NT2/D1 (cell line): ENCODE results near the gene OR10AD1.
"Not testable (repeated sequence)": the region's sequence is repeated elsewhere in the genome, so short reads cannot be mapped to it uniquely, and the experiment has no call there.

Experiments used
- DNase-seq: peaks from one replicate; pipeline ENCODE4 v3.0.0-alpha.2; 2011; ENCODE audit warnings: low read depth, low spot score
- H3K27me3 ChIP-seq: 2 replicates; pipeline ENCODE4 v1.6.0; 2011; ENCODE audit warnings: mild to moderate bottlenecking; ENCODE audit not compliant: insufficient read length, insufficient read depth
- H3K36me3 ChIP-seq: 2 replicates; pipeline ENCODE4 v1.6.1; 2011; ENCODE audit warnings: mild to moderate bottlenecking, low read length, mixed read lengths; ENCODE audit not compliant: insufficient read depth, insufficient read length
- H3K4me1 ChIP-seq: 2 replicates; pipeline ENCODE4 v1.5.1; 2011; ENCODE audit not compliant: insufficient read depth, insufficient read length
- H3K4me3 ChIP-seq: 2 replicates; pipeline ENCODE4 v1.5.1; 2011; ENCODE audit warnings: low read depth; ENCODE audit not compliant: insufficient read length
- H3K9ac ChIP-seq: 2 replicates; pipeline ENCODE4 v1.6.0; 2011; ENCODE audit warnings: low read depth; ENCODE audit not compliant: insufficient read length
- H3K9me3 ChIP-seq: 2 replicates; pipeline ENCODE4 v1.5.1; 2011; ENCODE audit warnings: mild to moderate bottlenecking, low read length; ENCODE audit not compliant: insufficient read depth
- SUZ12 ChIP-seq: IDR thresholded peaks from 2 replicates; pipeline ENCODE4 v1.6.1; 2011; ENCODE audit not compliant: insufficient read length, insufficient read depth; ENCODE audit errors: extremely low read depth
- YY1 ChIP-seq: IDR thresholded peaks from 2 replicates; pipeline ENCODE4 v1.6.1; 2011; ENCODE audit not compliant: insufficient read length, insufficient read depth
- ZNF274 ChIP-seq: IDR thresholded peaks from 2 replicates; pipeline ENCODE4 v1.6.1; 2011; ENCODE audit warnings: mild to moderate bottlenecking, low read depth, low read length

Gene OR10AD1

GRCh38 chr12:48203192-48203591 lies at the start of gene OR10AD1:
TSS of gene OR10AD1 (minus strand) at chr12:48203292. CDS start at chr12:48203292, 0 bp downstream.
- peaks cover 38% of the 10 kb centered on the region for H3K27me3 ChIP-seq
- H3K9me3 ChIP-seq = no peaks in the 10 kb centered on the region
- H3K4me1 ChIP-seq = no peaks in the 10 kb centered on the region
- H3K9ac ChIP-seq = no peak within 1 kb of the TSS
- no peak for DNase-seq
- TF ChIP-seq ZNF274 = no peak
- TF ChIP-seq SUZ12 = no peak
- TF ChIP-seq YY1 = no peak
- H3K4me3 ChIP-seq = no peak within 1 kb of the TSS
- peaks cover 4% of the 10 kb centered on the region for H3K36me3 ChIP-seq

GRCh38 chr12:48247181-48247966 lies 44.3 kb upstream of the OR10AD1 start:
- no peak overlapping the region for H3K4me3 ChIP-seq
- no peaks in the 10 kb centered on the region for H3K36me3 ChIP-seq
- no peak overlapping the region for H3K9ac ChIP-seq
- no peaks in the 10 kb centered on the region for H3K27me3 ChIP-seq
- no peaks in the 10 kb centered on the region for H3K4me1 ChIP-seq
- TF ChIP-seq ZNF274 (no peak), SUZ12 (no peak), YY1 (no peak)
- no peak for DNase-seq
- H3K9me3 ChIP-seq = peaks cover 8% of the 10 kb centered on the region

GRCh38 chr12:48237162-48237561 lies 34.1 kb upstream of the OR10AD1 start:
- no peaks in the 10 kb centered on the region for H3K27me3 ChIP-seq
- H3K4me1 ChIP-seq = no peaks in the 10 kb centered on the region
- H3K9me3 ChIP-seq = peaks cover 6% of the 10 kb centered on the region
- no peaks in the 10 kb centered on the region for H3K36me3 ChIP-seq
- H3K9ac ChIP-seq = no peak overlapping the region
- H3K4me3 ChIP-seq = no peak overlapping the region
- TF ChIP-seq ZNF274 (no peak), YY1 (no peak), SUZ12 (no peak)
- DNase-seq = no peak

- Histone ChIP-seq H3K27me3 (no peaks in the 10 kb centered on the region), H3K9me3 (no peaks in the 10 kb centered on the region; the same call in 1 of the 2 replicates), H3K4me1 (no peaks in the 10 kb centered on the region), H3K36me3 (no peaks in the 10 kb centered on the region), H3K9ac (no peak overlapping the region), H3K4me3 (no peak overlapping the region)
- TF ChIP-seq SUZ12 = no peak
- TF ChIP-seq YY1 = no peak
- no peak for TF ChIP-seq ZNF274
- DNase-seq = no peak
Measured at GRCh38 chr12:48235796-48236333, 32.8 kb upstream of the OR10AD1 start.

GRCh38 chr12:48231169-48231958 lies 28.3 kb upstream of the OR10AD1 start:
- not testable (repeated sequence) for DNase-seq, H3K9ac ChIP-seq, H3K27me3 ChIP-seq, H3K36me3 ChIP-seq, H3K9me3 ChIP-seq, H3K4me3 ChIP-seq, H3K4me1 ChIP-seq

GRCh38 chr12:48224533-48224932 lies 21.4 kb upstream of the OR10AD1 start:
- H3K27me3 ChIP-seq, H3K4me1 ChIP-seq, H3K4me3 ChIP-seq, H3K9me3 ChIP-seq, H3K9ac ChIP-seq, H3K36me3 ChIP-seq, DNase-seq: not testable (repeated sequence)

GRCh38 chr12:48221645-48222044 lies 18.6 kb upstream of the OR10AD1 start:
- H3K9me3 ChIP-seq = no peaks in the 10 kb centered on the region

More at GRCh38 chr12:48221645-48222044, 18.6 kb upstream of the OR10AD1 start:
- Histone ChIP-seq H3K9ac (no peak overlapping the region), H3K4me1 (no peaks in the 10 kb centered on the region), H3K27me3 (no peaks in the 10 kb centered on the region), H3K36me3 (no peaks in the 10 kb centered on the region), H3K4me3 (no peak overlapping the region)
- TF ChIP-seq YY1 (no peak), SUZ12 (no peak), ZNF274 (no peak)
- DNase-seq = no peak
